ENCODE results near the gene XBP1.

DNA sequence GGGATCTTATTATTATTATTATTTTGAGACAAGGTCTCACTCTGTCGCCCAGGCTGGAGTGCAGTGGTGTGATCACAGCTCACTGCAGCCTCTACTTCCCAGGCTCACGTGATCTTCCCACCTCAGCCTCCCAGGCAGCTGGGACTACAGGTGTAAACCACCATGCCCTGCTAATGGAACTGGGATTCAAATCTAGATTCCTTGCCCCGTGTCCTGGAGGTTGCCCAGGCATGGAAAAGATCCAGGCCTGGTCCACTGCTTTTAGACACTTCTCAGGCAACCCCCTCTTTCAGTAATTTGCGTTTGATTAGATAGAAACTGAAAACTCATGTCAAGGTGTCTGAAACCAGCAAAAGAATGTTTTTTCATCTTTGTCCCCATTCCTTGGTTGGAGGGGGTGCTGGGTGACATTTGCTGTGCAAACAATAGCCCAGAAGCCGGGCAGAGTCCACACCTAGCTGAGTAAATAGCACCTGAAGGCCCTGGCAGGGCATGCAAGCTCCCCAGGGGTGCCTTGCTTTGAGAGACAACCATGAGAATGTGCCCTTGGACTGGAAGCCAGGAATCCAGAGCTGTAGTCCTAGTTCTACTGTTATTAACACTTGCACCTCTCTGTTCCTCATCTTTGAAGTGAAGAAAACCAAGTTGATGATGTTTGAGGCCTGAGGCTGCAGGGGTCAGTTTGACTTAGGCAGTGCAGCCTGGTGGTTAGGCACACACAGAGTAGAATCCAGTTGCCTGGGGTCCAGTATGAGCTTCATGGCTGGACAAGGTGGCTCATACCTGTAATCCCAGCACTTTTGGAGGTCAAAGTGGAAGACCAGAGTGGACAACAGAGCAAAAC lies 19.1 kb upstream of the XBP1 start:
- TF ChIP-seq CTCF (conservative IDR thresholded peaks at IDR 0.05; ENCODE audit: low read length) = no peak
- no peak for TF ChIP-seq EZH2phosphoT487 (IDR thresholded peaks at IDR 0.05; ENCODE audit: borderline replicate concordance)

All from Loucy (cell line).